Cortex of kidney (tissue), 1 donor: ENCODE data around the gene INTS1.

Experiments used
- DNase-seq: peaks from one replicate; lab custom pipeline; 2025; lab: John Stamatoyannopoulos, UW

INTS1 gene

GRCh38 chr7:1463676-1464223 is 40.4 kb downstream of the INTS1 start:
- no peak for DNase-seq

DNA sequence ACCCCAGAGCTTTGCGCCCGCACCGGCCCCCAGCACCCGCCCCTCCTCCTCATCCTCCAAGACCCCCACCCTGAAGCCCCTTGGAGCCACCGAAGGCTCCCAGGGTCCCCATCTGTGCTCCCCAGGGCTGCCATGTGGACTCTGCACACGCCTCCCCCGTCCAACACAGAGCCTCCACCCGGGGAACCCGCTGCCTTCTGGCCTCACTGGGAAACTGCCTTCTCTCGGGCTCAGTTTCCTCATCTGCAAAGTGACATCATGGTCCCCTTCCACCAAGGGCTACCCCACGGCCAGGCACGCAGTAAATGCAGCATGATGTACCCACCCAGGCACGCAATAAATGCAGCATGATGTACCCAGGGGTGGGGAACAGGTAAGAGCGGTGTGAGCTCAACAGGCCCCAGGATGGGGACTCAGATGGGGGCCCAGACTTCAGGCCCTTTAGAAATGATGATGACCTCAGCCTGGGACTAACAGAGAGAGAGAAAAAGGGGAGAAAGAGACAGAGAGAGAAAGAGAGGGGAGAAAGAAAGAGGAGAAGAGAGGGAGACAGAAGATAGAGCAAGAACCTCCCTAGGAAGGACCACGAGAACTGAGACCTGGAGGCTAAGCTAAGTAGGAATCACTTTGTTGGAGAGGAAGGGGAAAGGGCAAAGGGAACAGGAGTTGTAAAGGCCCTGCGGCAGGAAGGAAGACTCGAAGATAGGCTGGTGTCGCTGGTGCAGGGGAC is 42.4 kb downstream of the INTS1 start:
- no peak for DNase-seq

GRCh38 chr7:1460821-1461645 is 43.2 kb downstream of the INTS1 start:
- no peak for DNase-seq

DNA sequence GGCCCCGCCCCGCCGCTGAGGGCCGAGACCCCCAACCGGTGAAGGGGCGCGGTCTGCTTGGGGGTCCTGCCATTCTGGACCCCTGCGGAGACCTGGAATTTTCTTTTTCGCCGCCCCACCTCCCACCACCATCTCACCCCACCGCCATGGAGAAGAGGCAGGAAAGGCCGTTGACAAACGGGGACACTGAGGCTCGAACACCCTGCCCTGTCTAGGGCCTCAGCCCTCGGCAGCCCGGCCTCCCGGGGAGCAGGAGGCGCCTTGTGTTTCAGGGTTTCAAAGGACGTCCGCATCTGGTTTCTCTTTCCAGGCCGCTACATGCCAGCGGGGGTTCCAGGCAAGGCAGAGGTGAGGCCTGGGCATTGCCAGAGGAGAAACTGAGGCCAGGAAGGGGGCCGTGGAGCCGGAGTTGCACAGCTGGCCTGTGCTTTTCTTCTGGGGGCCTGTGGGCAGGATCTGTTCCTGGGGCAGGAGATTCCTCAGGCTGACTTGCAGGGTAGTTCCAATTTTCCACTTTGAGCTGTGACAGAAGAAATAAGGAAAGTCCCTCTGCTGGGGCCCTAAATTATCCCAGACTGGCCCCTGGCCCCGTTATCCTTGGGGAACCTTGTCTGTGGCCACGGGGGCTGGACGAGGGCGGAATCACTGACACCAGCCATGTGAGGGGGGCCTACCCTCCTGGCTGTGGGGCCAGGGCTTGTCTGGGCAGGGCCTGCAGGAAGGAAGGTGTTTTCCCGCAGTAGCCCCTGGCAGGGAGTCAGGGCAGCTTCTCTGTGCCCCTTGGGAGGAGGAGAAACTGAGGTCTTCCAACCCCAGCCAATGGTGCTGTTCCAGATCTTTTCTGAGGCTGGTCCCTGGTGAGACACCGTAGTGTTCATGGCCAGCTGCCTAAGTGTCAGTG is 44.0 kb downstream of the INTS1 start:
- no peak for DNase-seq

DNA sequence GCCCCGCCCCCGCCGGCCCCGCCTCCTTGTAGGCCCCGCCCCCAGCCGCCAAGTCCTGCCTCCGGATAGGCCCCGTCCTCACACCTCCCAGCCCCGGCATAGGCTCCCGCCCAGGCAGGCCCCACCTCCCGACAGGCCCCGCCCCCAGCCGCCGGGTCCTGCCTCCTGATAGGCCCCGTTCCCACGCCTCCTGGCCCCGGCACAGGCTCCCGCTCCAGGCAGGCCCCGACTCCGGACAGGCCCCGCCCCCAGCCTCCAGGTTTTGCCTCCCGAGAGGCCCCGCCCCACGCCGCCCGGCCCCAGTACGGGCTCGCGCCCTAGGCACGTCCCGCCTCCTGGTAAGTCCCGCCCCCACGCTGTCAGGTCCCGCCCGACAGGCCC is 44.7 kb downstream of the INTS1 start:
- peak; percentile 78 for DNase-seq

DNA sequence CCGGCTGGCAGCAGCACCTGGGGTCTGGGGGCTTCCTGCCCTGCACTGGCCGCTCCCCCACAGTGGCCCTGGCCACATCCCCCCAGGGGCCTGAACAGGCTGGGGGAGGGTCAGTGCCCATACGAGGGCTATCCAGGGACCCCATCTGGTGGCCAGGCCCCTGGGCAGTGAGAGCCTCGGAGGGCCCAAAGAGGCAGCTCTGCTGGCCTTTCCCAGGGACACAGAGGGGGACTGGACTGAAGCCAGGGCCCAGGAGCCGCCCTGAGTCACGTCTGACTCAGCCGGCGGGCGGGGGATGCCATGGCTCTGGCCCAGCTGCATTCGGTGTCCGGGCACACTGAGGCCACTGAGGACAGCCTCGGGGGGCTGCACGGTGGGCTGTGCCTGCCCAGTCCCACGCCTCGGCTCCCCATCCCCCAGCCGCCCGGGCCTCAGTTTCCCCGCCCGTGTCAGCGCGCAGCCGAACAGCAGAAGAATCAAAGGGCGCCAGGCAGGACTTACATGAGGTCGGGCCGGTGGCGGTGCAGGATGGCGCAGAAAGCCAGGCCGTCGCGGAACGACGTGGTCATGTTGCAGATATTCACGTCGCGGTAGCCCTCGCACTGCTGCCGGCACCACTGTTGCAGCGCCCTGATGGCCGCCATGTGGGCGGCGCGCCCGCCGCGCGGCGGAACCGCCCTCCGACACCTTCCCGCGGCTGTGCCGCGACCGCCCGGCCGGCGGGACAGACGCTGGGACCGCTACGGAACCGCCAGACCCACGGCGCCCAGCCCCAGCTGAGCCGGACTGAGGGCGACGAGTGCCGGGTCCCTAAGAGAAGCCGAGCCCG is 45.3 kb downstream of the INTS1 start, which contains the start of gene MICALL2:
Gene MICALL2, minus strand, starts transcription at position 788 of the 829 bp plus-strand sequence. Its CDS starts 144 bp downstream, at position 644.
- no peak for DNase-seq

- DNase-seq, result no peak
These were observed 46.1 kb downstream of the INTS1 start for GRCh38 chr7:1457949-1458682.

DNA sequence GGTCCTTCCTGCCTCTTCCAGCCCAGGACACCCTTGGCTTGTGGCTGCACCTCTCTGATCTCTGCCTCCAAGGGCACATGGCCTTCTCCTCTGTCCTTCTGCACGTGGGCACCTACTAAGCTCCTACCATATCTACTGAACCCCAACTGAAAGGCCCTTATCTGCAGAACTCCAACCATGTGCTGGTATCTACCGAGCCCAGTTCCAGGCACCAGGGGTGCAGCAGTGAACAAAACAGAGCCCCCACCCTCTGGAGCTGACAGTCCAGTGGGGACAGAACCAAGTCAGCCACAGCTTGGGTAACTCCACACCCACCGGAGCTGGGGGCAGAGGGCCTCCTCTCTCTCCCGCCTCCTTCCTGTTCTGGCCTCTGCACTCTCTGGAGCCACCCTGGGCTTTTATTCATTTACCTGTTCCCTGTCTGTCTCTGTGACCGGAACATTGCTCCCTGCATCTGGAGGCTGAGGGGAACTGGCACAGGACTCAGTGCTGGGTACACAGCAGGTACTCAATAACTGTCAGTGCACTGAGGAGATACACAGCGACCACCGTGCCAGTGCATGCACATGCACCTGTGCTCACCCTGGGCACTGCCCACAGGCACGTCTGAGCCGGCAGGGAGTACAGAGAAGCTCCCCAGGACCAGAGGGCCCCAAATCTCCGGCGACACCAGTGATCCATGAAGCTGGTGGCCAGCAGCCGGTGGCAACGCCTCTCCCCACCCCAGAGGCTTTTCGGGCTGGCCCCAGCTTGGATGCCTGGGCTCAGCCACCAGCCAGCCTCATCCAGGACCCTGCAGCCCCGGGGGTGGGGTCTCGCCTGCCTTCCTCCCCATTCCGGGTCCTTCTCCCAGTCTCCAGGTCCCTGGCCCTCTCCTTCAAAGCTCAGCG is 46.9 kb downstream of the INTS1 start:
- no peak for DNase-seq

- DNase-seq, result no peak
These were observed 48.2 kb downstream of the INTS1 start for GRCh38 chr7:1455955-1456354.

DNA sequence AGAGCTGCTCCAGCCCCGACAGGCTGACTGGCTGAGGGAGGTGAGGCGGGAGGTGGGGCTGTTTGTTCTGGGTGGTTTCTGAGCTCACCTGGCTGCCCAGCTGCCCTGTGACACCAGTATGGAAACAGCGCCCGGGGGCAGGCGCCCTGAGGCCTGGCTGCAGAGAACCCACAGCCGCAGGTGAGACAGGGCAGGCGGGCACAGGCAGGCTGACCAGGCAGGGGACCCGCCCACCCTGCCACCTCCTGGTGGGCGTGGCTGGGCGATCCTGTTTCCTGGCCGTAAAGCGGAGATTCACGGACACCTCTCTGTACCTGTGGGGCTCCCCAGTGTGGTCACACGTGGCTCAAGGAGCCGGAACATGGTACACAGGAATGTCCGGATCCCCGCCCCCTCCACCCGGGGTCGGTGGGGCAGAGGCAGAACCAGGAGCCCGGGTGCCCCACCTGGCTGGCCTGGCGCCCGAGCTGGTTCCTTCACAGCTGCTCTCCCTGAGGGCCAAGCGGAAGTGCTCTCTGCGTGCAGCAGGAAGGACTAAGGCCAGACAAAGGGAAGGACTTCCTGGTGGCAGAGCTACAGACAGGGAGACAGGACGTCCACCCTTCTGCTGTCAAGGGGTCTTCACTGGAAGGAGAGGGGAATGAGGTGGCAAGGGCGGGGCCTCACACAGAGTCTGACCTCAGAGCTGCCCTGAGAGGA is 48.8 kb downstream of the INTS1 start:
- DNase-seq, result no peak

DNA sequence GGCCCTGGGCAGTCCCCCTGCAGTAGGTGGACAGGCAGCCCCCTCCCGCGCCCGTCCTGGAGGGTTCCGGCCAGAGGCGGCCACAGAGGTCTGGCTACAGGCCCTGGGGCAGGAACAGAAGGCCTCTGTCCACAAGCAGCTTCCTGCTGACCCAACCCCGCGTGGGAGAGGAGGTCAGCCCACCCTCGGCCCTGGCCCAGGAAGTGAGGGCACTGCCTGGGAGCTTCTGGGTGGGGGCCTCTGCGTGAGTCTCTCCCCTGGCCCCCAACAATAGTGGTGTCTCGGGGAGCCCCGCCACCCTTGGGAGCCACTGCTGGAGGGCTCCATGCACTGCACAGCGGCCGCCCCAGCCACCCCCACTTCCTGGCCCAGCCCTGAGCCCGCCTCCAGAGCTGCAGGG is 49.6 kb downstream of the INTS1 start:
- no peak for DNase-seq

GRCh38 chr7:1452205-1452604 is 52.0 kb downstream of the INTS1 start:
- no peak for DNase-seq

GRCh38 chr7:1450987-1451386 is 53.2 kb downstream of the INTS1 start:
- DNase-seq, result no peak

GRCh38 chr7:1450431-1450830 is 53.8 kb downstream of the INTS1 start:
- no peak for DNase-seq

- DNase-seq, result no peak
These were observed 54.2 kb downstream of the INTS1 start for GRCh38 chr7:1449951-1450350.

DNA sequence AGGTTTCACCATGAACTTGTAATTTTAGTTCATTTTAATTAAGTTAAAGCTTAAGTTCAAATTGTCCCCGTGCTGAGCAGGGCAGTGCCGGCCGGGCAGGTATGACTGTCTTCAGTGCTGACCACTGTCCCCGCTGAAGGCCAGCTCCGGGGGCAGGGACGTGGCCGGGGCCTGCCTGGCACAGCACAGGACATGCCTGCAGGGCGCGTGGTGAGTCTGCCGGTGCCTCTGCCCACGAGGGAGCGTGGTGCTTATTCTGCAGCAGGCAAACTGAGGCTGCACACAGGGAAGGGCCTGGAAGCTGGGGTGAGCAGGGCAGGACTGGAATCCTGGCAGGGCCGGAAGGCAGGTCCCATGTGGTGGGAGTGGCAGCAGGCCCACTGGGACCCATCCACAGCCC is 54.7 kb downstream of the INTS1 start:
- DNase-seq, result no peak

GRCh38 chr7:1448958-1449357 is 55.2 kb downstream of the INTS1 start:
- no peak for DNase-seq

DNA sequence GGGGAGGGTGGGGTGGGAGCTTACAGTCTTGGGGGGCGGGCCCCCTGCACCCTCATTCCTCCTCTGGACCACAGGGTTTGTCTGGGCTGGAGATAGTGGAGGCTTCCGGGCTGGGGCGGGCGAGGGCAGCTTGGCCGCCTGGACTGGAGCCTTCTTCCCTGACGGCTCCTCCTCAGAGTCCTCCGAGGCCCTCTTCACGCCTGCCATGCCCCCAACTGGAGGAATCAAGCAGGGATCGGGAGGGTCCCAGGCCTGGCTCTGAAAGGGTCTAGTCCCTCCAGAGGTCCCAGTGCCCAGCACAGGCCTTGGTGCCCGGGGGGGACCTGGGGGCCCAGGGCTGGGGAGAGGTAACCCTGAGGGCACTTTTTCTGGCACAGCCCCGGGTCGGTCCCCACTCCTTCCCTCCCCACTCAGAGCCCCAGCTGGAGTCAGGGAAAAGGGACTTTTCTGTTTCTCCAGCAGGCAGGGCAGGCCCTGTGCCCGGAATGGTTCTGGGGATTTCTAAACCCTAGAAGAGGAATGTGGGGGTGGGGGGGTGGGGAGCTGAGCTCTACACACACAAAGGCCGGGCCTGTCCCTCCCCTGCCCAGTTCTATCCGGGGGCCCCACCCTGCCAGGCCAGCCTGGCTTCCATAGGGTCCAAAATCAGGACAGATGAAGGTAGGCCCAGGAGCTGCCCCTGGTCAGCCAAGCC is 56.5 kb downstream of the INTS1 start:
- DNase-seq, result no peak
